KMS-11 (cell line): ENCODE results near the gene DCST1.

ENCODE experiments used
- H2AFZ ChIP-seq: fragments of 200-600 bp; sonication (generic); 2 replicates; pipeline ENCODE4 v1.6.1; 2016; ENCODE audit warnings: antibody characterized with exemption, mixed run types, low read depth
- H3K27ac ChIP-seq: fragments of 200-600 bp; sonication (generic); 2 replicates; pipeline ENCODE4 v1.6.1; 2016; ENCODE audit warnings: mild to moderate bottlenecking, mixed run types
- H3K27me3 ChIP-seq: fragments of 200-600 bp; sonication (generic); 2 replicates; pipeline ENCODE4 v1.6.1; 2017; ENCODE audit warnings: mild to moderate bottlenecking, low read depth, mixed run types, moderate library complexity; ENCODE audit not compliant: insufficient read depth
- H3K36me3 ChIP-seq: fragments of 200-600 bp; sonication (generic); 2 replicates; pipeline ENCODE4 v1.6.1; 2017; ENCODE audit warnings: mild to moderate bottlenecking, mixed run types; ENCODE audit not compliant: insufficient read depth
- H3K4me1 ChIP-seq: fragments of 200-600 bp; sonication (generic); 2 replicates; pipeline ENCODE4 v1.6.1; 2016; ENCODE audit warnings: mild to moderate bottlenecking, low read depth, mixed run types; ENCODE audit not compliant: poor library complexity, severe bottlenecking
- H3K4me2 ChIP-seq: fragments of 200-600 bp; sonication (generic); 2 replicates; pipeline ENCODE4 v1.7.0; 2016; ENCODE audit warnings: mild to moderate bottlenecking, mixed run types
- H3K4me3 ChIP-seq: fragments of 200-600 bp; sonication (generic); IDR thresholded peaks from 2 replicates; pipeline ENCODE4 v1.6.1; 2017; ENCODE audit warnings: low read depth, low read length, mixed read lengths; ENCODE audit not compliant: insufficient read depth
- H3K79me2 ChIP-seq: fragments of 200-600 bp; sonication (generic); 2 replicates; pipeline ENCODE4 v1.6.1; 2016; ENCODE audit warnings: low read depth, mixed run types; ENCODE audit not compliant: insufficient read depth
- H3K9ac ChIP-seq: fragments of 200-600 bp; sonication (generic); 2 replicates; pipeline ENCODE4 v1.6.1; 2016; ENCODE audit warnings: mild to moderate bottlenecking, mixed run types
- H4K20me1 ChIP-seq: fragments of 200-600 bp; sonication (generic); 2 replicates; pipeline ENCODE4 v1.6.1; 2016; ENCODE audit warnings: mild to moderate bottlenecking, mixed run types; ENCODE audit not compliant: insufficient read depth
- TF ChIP-seq, protein P1 (sequence below): fragments of 200-600 bp; sonication (generic); conservative IDR thresholded peaks from 2 replicates; pipeline ENCODE4 v1.6.1; 2017; ENCODE audit warnings: low read depth, mild to moderate bottlenecking, antibody characterized with exemption, low read length, moderate library complexity, mixed read lengths

Gene DCST1

DNA sequence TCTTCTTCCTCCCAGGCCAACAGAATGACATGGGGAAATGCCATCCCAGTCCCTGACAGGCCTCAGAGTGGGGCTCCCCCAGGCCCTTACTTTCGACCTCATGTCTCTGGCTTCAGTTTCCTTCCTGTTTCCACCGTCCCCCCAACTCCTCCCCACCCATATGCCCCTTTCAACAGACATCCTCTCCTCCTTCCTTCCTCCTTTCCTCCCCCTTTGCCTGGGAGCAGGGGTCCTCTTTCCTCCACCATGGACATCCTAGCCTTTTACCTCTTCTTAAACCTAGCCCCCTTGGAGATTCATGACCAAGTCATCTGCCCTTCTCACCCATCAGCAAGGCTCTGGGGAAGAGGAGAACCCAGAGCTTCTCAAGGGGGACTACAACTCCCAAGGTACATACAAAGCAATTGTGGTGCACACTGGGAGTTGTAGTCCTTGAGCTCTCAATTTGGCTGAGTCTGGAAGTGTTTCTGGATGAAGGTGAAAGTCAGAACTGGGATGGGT, 27.0 kb upstream of the DCST1 start:
- peak overlapping the region; percentile 23; the same call in 1 of the 2 replicates for H3K27ac ChIP-seq
- H4K20me1 ChIP-seq: no peaks in the 10 kb centered on the region
- no peak overlapping the region for H3K9ac ChIP-seq
- H3K36me3 ChIP-seq: no peaks in the 10 kb centered on the region; the same call in 1 of the 2 replicates
- TF ChIP-seq, protein P1, sequence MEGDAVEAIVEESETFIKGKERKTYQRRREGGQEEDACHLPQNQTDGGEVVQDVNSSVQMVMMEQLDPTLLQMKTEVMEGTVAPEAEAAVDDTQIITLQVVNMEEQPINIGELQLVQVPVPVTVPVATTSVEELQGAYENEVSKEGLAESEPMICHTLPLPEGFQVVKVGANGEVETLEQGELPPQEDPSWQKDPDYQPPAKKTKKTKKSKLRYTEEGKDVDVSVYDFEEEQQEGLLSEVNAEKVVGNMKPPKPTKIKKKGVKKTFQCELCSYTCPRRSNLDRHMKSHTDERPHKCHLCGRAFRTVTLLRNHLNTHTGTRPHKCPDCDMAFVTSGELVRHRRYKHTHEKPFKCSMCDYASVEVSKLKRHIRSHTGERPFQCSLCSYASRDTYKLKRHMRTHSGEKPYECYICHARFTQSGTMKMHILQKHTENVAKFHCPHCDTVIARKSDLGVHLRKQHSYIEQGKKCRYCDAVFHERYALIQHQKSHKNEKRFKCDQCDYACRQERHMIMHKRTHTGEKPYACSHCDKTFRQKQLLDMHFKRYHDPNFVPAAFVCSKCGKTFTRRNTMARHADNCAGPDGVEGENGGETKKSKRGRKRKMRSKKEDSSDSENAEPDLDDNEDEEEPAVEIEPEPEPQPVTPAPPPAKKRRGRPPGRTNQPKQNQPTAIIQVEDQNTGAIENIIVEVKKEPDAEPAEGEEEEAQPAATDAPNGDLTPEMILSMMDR: no peak
- no peak overlapping the region; the same call in 1 of the 2 replicates for H3K4me2 ChIP-seq
- H2AFZ ChIP-seq: no peak overlapping the region
- peaks cover 60% of the 10 kb centered on the region for H3K79me2 ChIP-seq
- no peaks in the 10 kb centered on the region for H3K27me3 ChIP-seq
- H3K4me1 ChIP-seq: peaks cover 34% of the 10 kb centered on the region
- peak overlapping the region; percentile 33 for H3K4me3 ChIP-seq

DNA sequence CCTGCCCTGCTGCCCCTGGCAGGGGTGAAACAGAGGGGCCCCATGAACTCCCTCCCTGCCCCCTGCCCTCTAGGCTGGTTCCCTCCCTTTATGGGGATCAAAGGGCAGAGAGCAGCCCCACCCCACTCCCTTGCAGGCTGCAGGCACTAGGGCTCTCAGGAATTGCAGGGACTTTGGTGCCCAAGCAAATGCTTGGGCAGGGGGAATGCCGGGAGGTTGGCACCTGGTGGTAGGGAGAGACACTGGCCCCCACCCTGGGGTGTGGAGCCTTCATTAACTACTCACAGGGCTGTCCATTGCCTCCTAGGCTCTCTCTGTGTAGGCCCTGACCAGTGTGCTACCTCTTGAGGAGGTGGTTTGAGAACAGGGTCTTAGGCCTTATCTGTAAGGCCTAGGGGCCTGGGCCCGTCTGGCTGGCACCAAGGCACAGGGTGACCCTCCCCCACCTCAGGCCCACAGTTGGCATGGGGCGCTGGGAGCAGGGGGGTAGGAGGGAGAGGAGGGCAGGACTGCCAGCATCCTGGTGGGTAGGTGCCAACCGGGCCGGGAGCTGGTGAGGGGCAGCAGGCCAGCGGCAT, 26.3 kb upstream of the DCST1 start:
- H3K36me3 ChIP-seq: no peaks in the 10 kb centered on the region; the same call in 1 of the 2 replicates
- peaks cover 34% of the 10 kb centered on the region for H3K4me1 ChIP-seq
- no peaks in the 10 kb centered on the region for H3K27me3 ChIP-seq
- H3K4me3 ChIP-seq: peak overlapping the region; percentile 33
- no peak overlapping the region for H3K27ac ChIP-seq
- H3K9ac ChIP-seq: no peak overlapping the region
- TF ChIP-seq, protein P1: no peak
- no peak overlapping the region; the same call in 1 of the 2 replicates for H3K4me2 ChIP-seq
- H4K20me1 ChIP-seq: no peaks in the 10 kb centered on the region
- H3K79me2 ChIP-seq: peaks cover 60% of the 10 kb centered on the region
- no peak overlapping the region for H2AFZ ChIP-seq

DNA sequence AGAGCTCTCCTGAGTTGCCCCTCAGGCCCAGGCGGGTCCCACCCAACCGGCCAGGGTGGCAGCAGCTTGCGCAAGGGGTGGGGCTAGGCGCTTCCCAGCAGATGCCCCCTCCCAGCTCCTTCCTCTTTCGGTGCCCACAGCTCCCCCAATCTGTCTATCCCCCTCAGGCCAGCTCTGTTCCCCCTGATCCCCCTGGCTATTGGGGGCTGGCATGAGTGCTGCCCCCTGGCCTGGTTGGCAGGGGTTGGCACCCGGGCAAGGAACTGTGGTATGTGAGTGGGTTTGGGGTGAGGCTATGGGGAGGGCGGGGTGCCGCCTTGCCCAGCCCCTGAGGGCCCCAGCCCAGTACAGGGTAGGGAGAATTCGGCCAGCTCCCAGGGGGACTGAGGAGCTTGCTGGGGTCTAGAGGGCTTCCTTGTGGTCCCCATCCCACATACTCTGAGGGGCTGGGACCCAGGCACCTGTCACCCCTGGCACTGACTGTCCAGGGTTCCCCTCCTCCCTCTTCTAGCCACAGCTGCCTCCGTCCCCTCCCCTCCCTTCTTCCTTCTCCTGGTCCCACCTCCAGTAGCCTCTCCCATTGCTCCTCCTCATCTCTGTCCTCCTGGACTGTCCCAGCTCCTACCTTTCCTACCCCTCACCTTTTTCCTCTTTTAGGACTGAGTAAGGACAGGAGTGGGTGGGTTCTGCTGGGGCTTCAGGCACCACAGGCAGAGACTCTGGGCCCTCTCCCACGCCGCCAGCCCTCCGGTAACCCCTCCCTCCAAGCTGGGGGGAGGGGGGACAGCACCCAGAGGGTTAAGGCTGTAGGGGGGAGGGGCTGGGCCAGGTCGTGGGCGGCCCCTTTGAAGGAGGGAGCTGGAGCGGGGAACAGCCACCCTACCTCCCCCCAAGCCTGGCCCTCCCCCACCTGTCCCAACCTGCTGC, 25.3 kb upstream of the DCST1 start:
- Histone ChIP-seq H4K20me1 (no peaks in the 10 kb centered on the region), H3K9ac (no peak overlapping the region), H2AFZ (no peak overlapping the region), H3K27ac (no peak overlapping the region), H3K27me3 (no peaks in the 10 kb centered on the region), H3K4me3 (no peak overlapping the region), H3K4me1 (peaks cover 34% of the 10 kb centered on the region), H3K79me2 (peaks cover 53% of the 10 kb centered on the region), H3K36me3 (no peaks in the 10 kb centered on the region; the same call in 1 of the 2 replicates), H3K4me2 (no peak overlapping the region)
- TF ChIP-seq, protein P1: no peak

GRCh38 chr1:155009221-155009711, 24.4 kb upstream of the DCST1 start:
- no peaks in the 10 kb centered on the region; the same call in 1 of the 2 replicates for H3K36me3 ChIP-seq
- TF ChIP-seq, protein P1: no peak
- no peaks in the 10 kb centered on the region for H4K20me1 ChIP-seq
- H3K27ac ChIP-seq: no peak overlapping the region
- no peak overlapping the region for H3K4me2 ChIP-seq
- H3K4me1 ChIP-seq: peaks cover 31% of the 10 kb centered on the region
- H3K79me2 ChIP-seq: peaks cover 43% of the 10 kb centered on the region
- no peak overlapping the region for H2AFZ ChIP-seq
- no peak overlapping the region for H3K9ac ChIP-seq
- no peaks in the 10 kb centered on the region for H3K27me3 ChIP-seq
- H3K4me3 ChIP-seq: no peak overlapping the region
